Measurements from ENCODE around the gene HBD.

DNA sequence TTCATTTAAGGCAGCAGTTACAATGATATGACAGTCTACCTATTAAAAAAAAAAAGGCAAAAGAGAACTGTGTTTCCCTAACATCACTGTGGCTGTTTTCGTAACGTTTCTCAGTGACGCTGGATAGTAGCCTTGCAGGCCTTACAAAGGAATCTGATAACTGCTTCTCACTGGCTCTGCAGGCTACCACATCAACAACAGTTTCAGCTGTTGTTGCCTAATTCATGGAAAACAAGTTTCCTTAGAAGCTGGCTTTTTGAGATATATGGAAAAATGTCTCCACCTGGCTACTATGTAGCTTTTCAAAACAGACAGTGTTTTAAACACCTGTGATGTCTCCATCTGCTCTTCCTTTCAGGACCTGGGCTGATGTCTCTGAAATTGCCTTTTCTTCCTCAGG is 37.6 kb downstream of the HBD start:
- TF ChIP-seq, protein P1, sequence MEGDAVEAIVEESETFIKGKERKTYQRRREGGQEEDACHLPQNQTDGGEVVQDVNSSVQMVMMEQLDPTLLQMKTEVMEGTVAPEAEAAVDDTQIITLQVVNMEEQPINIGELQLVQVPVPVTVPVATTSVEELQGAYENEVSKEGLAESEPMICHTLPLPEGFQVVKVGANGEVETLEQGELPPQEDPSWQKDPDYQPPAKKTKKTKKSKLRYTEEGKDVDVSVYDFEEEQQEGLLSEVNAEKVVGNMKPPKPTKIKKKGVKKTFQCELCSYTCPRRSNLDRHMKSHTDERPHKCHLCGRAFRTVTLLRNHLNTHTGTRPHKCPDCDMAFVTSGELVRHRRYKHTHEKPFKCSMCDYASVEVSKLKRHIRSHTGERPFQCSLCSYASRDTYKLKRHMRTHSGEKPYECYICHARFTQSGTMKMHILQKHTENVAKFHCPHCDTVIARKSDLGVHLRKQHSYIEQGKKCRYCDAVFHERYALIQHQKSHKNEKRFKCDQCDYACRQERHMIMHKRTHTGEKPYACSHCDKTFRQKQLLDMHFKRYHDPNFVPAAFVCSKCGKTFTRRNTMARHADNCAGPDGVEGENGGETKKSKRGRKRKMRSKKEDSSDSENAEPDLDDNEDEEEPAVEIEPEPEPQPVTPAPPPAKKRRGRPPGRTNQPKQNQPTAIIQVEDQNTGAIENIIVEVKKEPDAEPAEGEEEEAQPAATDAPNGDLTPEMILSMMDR (IDR thresholded peaks at IDR 0.05; ENCODE audit: extremely low read depth in 1 of 2, insufficient read depth in 1 of 2, low read depth in 1 of 2, low read length in 2 of 2): no peak
- no peak for TF ChIP-seq POLR2AphosphoS5 (IDR thresholded peaks at IDR 0.05; ENCODE audit: insufficient read depth, low read depth, low read length)
- no peak for TF ChIP-seq EZH2 (IDR thresholded peaks at IDR 0.05; ENCODE audit: borderline replicate concordance, low read depth, low read length, severe bottlenecking)

All from endothelial cell of umbilical vein (primary cell).